Neural progenitor cell (in vitro differentiated cells): ENCODE data around the gene RAB31. TPM values are rescaled to one million over a fixed set of nuclear protein-coding genes. Genes with fewer than 3 reads are reported as not detected.

Source experiments
- DNase-seq: peaks from one replicate; pipeline ENCODE4 v3.0.0-alpha.2; 2016; ENCODE audit warnings: low spot score
- H2AFZ ChIP-seq: fragments of 200-600 bp; sonication (generic); replicated peaks from 2 replicates; pipeline ENCODE4 v1.6.1; 2016; ENCODE audit warnings: antibody characterized with exemption
- H3F3A ChIP-seq: fragments of 200-600 bp; sonication (generic); 2 replicates; pipeline ENCODE4 v1.6.1; 2016; ENCODE audit warnings: antibody characterized with exemption, low read depth
- H3K27ac ChIP-seq: fragments of 200-600 bp; sonication (generic); 2 replicates; pipeline ENCODE4 v1.5.1; 2016; ENCODE audit warnings: mild to moderate bottlenecking
- H3K27me3 ChIP-seq: fragments of 200-600 bp; sonication (generic); 2 replicates; pipeline ENCODE4 v1.6.1; 2016; ENCODE audit warnings: mild to moderate bottlenecking, moderate library complexity
- H3K36me3 ChIP-seq: fragments of 200-600 bp; sonication (generic); 2 replicates; pipeline ENCODE4 v1.5.1; 2016
- H3K4me1 ChIP-seq: fragments of 200-600 bp; sonication (generic); 2 replicates; pipeline ENCODE4 v1.6.1; 2016; ENCODE audit warnings: mixed run types
- H3K4me2 ChIP-seq: fragments of 200-600 bp; sonication (generic); 2 replicates; pipeline ENCODE4 v1.6.1; 2016
- H3K4me3 ChIP-seq: fragments of 200-600 bp; sonication (generic); 2 replicates; pipeline ENCODE4 v1.5.1; 2016
- H3K79me2 ChIP-seq: fragments of 200-600 bp; sonication (generic); 2 replicates; pipeline ENCODE4 v1.6.1; 2016; ENCODE audit warnings: low read depth
- H3K9ac ChIP-seq: fragments of 200-600 bp; sonication (generic); 2 replicates; pipeline ENCODE4 v1.6.1; 2016
- H3K9me3 ChIP-seq: fragments of 200-600 bp; sonication (generic); 2 replicates; pipeline ENCODE4 v1.5.1; 2016; ENCODE audit warnings: low read depth
- H4K20me1 ChIP-seq: fragments of 200-600 bp; sonication (generic); 2 replicates; pipeline ENCODE4 v1.6.1; 2016; ENCODE audit warnings: low read depth
- H3K27ac Mint-ChIP-seq: 3 replicates; pipeline ENCODE4 v1.8.0; 2021; ENCODE audit warnings: mixed read lengths
- H3K27me3 Mint-ChIP-seq: 2 replicates; pipeline ENCODE4 v1.8.0; 2022; ENCODE audit warnings: low read depth, mild to moderate bottlenecking, inconsistent platforms, moderate library complexity, mixed read lengths; ENCODE audit not compliant: insufficient read depth
- H3K36me3 Mint-ChIP-seq: 3 replicates; pipeline ENCODE4 v1.8.0; 2021; ENCODE audit warnings: mixed read lengths
- H3K4me1 Mint-ChIP-seq: 3 replicates; pipeline ENCODE4 v1.8.0; 2021; ENCODE audit warnings: mixed read lengths
- H3K4me3 Mint-ChIP-seq: 3 replicates; pipeline ENCODE4 v1.8.0; 2021; ENCODE audit warnings: mild to moderate bottlenecking, moderate library complexity, mixed read lengths
- H3K9me3 Mint-ChIP-seq: 3 replicates; pipeline ENCODE4 v1.8.0; 2020; ENCODE audit warnings: mixed read lengths
- CTCF ChIP-seq: fragments of 200-600 bp; sonication (generic); IDR thresholded peaks from 2 replicates; pipeline ENCODE4 v1.5.1; 2017; ENCODE audit warnings: antibody characterized with exemption, mild to moderate bottlenecking
- EZH2 ChIP-seq: fragments of 200-600 bp; sonication (generic); IDR thresholded peaks from 2 replicates; pipeline ENCODE4 v1.6.1; 2017; ENCODE audit warnings: antibody characterized with exemption, mild to moderate bottlenecking, moderate library complexity
- EZH2phosphoT487 ChIP-seq: fragments of 200-600 bp; sonication (generic); IDR thresholded peaks from 2 replicates; pipeline ENCODE4 v1.6.1; 2017; ENCODE audit warnings: antibody characterized with exemption
- total RNA-seq: library from RNA; depleted of rRNA; stranded (reverse); fragments of >200 nt; gene quantifications from 2 replicates; pipeline ENCODE4 v1.2.3, GENCODE V29; 2015; ENCODE audit warnings: low replicate concordance

The RAB31 gene
- total RNA-seq, 1 donor from 2014 or later = 5.0 TPM

GRCh38 chr18:9811978-9812377 is 103.9 kb downstream of the RAB31 start:
- H3K27me3 ChIP-seq = no peaks in the 10 kb centered on the region
- peaks cover 33% of the 10 kb centered on the region for H3K4me1 Mint-ChIP-seq
- no peaks in the 10 kb centered on the region for H3K9me3 Mint-ChIP-seq
- no peak overlapping the region for H3K4me3 ChIP-seq
- H3K4me3 Mint-ChIP-seq = no peak overlapping the region
- no peak for DNase-seq
- H3K27me3 Mint-ChIP-seq = no peaks in the 10 kb centered on the region
- no peaks in the 10 kb centered on the region for H3K9me3 ChIP-seq
- no peaks in the 10 kb centered on the region for H4K20me1 ChIP-seq
- no peak overlapping the region for H3K9ac ChIP-seq
- no peaks in the 10 kb centered on the region for H3K4me1 ChIP-seq
- H3K36me3 Mint-ChIP-seq = peaks cover 4% of the 10 kb centered on the region
- no peaks in the 10 kb centered on the region for H3K79me2 ChIP-seq
- H3K4me2 ChIP-seq = no peak overlapping the region
- TF ChIP-seq EZH2phosphoT487 (no peak), CTCF (no peak), EZH2 (no peak)
- no peaks in the 10 kb centered on the region for H3K36me3 ChIP-seq
- no peak overlapping the region for H2AFZ ChIP-seq
- no peak overlapping the region for H3K27ac ChIP-seq
- no peak overlapping the region for H3K27ac Mint-ChIP-seq
- H3F3A ChIP-seq = no peaks in the 10 kb centered on the region

- no peak overlapping the region for H3K4me2 ChIP-seq
- H3K36me3 ChIP-seq = no peaks in the 10 kb centered on the region
- no peak overlapping the region for H3K27ac ChIP-seq
- H3K9me3 ChIP-seq = peaks cover 8% of the 10 kb centered on the region
- H3F3A ChIP-seq = no peaks in the 10 kb centered on the region
- no peaks in the 10 kb centered on the region for H3K27me3 ChIP-seq
- H2AFZ ChIP-seq = no peak overlapping the region
- Mint-ChIP-seq H3K9me3 (peaks cover 10% of the 10 kb centered on the region), H3K4me1 (peaks cover 15% of the 10 kb centered on the region), H3K4me3 (no peak overlapping the region), H3K27me3 (no peaks in the 10 kb centered on the region), H3K36me3 (peaks cover 10% of the 10 kb centered on the region), H3K27ac (no peak overlapping the region)
- no peak overlapping the region for H3K9ac ChIP-seq
- H3K79me2 ChIP-seq = no peaks in the 10 kb centered on the region
- no peak for TF ChIP-seq EZH2phosphoT487
- no peaks in the 10 kb centered on the region for H3K4me1 ChIP-seq
- no peak for DNase-seq
- no peaks in the 10 kb centered on the region for H4K20me1 ChIP-seq
- H3K4me3 ChIP-seq = no peak overlapping the region
These were observed 106.3 kb downstream of the RAB31 start for GRCh38 chr18:9814431-9814830.

- no peak overlapping the region for H3K27ac Mint-ChIP-seq
These were observed 109.2 kb downstream of the RAB31 start for GRCh38 chr18:9817286-9817685.

More at GRCh38 chr18:9817286-9817685, 109.2 kb downstream of the RAB31 start:
- H3K4me2 ChIP-seq = no peak overlapping the region
- Mint-ChIP-seq H3K4me3 (no peak overlapping the region), H3K4me1 (no peaks in the 10 kb centered on the region), H3K27me3 (no peaks in the 10 kb centered on the region), H3K9me3 (peaks cover 12% of the 10 kb centered on the region), H3K36me3 (peaks cover 10% of the 10 kb centered on the region)
- H3K79me2 ChIP-seq = no peaks in the 10 kb centered on the region
- no peak overlapping the region for H3K9ac ChIP-seq
- TF ChIP-seq EZH2 (no peak), CTCF (no peak)
- no peak overlapping the region for H3K27ac ChIP-seq
- H3K4me1 ChIP-seq = no peaks in the 10 kb centered on the region
- no peaks in the 10 kb centered on the region for H3F3A ChIP-seq
- no peak overlapping the region for H3K4me3 ChIP-seq
- DNase-seq = no peak
- H3K36me3 ChIP-seq = no peaks in the 10 kb centered on the region
- H3K27me3 ChIP-seq = no peaks in the 10 kb centered on the region
- no peak overlapping the region for H2AFZ ChIP-seq
- no peaks in the 10 kb centered on the region for H4K20me1 ChIP-seq
- H3K9me3 ChIP-seq = peaks cover 8% of the 10 kb centered on the region
